HG02678 (cell line): ENCODE data around the gene PRKCA.
"Not testable (repeated sequence)": the region's sequence is repeated elsewhere in the genome, so short reads cannot be mapped to it uniquely, and the experiment has no call there.

ENCODE experiments used
- ATAC-seq: cut with Tn5 transposase; IDR thresholded peaks from one replicate; pipeline ENCODE4 v1.9.1; 2021; ENCODE audit warnings: mild to moderate bottlenecking, moderate library complexity; ENCODE audit not compliant: unreplicated experiment

PRKCA gene

DNA sequence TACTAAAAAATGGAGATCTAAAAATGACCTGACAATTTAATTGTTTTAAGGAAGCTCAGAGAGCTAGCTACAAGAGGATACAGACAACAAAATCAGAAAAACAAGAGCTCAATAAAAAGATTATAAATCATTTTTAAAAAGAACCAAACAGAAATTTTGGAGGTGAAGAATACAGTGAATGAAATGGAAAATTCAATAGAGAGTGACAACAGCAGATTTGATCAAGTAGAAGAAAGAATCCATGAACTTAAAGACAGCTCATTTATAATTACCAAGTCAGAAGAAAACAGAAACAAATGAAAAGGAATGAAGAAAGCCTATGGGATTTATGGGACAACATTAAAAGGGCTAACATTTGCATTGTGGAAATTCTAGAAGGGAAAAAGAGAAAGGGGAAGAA, 395.9 kb downstream of the PRKCA start:
- no peak for ATAC-seq

GRCh38 chr17:66701462-66701861, 399.0 kb downstream of the PRKCA start:
- ATAC-seq: no peak

- ATAC-seq: no peak
These were observed 399.9 kb downstream of the PRKCA start for GRCh38 chr17:66702106-66702936.

DNA sequence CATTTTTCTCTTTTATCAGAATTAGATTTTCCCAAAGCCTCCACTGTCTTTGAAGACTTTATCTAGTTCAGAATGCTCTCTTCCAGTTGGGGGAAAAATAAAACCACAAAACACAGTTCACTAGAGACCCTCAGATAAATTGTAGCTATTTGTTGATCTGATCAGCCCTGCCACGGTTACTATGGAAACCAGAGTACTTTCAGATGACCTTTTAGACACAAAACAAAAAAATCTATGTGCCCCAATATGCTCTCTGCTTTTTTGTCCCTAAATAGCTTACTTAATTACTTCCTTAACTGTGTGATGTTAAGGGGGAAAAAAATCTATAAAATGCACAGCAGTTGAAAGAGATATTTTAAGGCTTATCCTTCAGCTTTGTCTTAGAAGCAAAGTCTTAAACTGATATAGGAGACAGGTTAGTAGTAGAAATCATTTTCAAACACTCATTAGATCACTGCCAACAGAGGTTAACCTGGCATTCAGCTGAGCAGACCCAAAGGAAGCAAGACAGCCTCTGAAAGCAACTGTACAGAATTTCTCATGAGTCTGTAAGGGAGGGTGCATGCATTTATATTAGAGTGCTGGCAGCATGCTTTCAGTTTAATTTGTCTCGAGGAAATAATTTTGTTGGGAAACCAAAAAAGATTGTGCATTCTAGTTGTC, 402.6 kb downstream of the PRKCA start:
- ATAC-seq: no peak

DNA sequence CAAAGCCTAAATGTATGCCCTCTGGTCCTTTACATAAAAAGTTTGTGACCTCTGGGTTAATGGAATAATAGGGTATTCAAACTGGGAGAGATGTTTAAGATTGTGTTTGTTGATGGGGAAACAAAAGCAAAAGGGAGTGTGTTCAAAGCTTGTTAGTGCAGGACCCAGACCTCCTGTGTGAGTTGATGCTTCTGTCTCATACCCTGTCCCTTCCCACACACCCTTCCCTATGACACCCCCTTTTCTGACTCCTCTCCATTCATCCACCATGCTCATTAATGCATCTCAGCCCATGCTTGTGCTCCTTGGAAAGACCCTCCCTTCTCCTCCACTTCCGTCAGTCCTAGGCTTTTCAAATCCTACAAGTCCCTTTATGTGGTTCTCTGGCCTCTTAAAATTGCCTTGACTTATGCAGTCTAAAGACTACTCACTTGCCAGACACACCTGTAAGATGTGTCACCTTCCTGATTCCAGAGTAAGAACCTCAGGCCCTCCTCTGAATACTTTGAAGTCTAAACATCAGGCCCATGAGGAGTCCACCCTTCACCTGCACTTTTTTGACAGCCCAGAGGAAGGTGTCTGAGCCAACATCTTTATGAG, 404.5 kb downstream of the PRKCA start:
- no peak for ATAC-seq

DNA sequence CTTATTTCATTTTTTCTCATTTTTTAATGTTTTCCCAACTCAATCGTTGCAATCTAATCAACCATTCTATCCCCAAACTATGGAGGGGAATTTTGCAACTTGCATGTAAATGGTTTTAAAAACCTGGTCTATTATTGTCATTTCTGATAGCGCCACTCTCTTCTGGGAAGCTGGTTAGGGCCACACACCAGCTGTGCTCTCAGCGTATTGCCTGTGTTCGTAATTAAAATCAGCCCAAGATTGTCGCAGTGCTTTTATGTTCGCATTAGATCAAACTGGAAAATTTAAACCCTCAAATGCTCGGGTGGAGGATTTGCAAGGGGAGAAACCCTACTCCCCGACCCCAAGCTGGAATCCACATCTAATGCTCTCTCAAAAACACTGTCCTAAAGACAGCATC, 409.0 kb downstream of the PRKCA start:
- no peak for ATAC-seq

DNA sequence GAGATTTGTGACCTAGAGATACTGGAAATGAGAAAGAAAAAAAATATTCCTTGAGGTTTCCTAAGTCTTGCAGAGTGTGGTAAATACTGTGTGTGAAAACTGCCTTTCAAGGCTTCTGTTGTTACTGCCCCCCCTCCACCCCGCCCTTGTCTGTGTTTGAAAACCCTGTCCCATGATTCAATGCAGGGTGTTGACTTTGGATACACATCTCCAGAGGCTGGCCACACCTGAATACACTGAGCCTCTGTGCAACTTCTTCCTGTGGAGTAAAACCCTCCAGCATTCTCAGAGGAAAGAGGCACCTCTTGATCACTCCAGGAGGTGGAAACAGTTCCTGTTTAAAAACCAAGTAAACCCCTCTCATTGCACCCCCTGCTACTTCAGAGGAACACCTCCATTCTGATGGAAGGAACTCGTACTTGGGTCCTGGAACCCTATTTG, 409.5 kb downstream of the PRKCA start:
- no peak for ATAC-seq

GRCh38 chr17:66712453-66712852, 410.0 kb downstream of the PRKCA start:
- ATAC-seq: no peak

DNA sequence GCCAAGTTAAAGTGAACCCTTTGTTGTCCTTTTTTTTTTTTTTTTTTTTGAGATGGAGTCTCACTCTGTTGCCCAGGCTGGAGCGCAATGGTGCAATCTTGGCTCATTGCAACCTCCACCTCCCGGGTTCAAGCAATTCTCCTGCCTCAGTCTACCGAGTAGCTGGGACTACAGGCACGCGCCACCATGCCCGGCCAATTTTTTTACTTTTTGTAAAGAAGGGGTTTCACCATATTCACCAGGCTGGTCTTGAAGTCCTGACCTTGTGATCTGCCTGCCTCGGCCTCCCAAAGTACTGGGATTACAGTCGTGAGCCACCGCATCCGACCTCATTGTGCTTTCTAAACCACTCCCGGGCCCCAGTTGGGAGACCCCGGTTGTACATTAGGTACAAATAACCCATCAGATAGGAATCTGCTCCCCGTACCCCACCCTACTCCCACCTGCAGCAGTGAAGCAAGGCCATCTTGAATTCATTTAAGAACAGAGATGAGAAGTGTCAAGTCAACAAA, 410.7 kb downstream of the PRKCA start:
- ATAC-seq: not testable (repeated sequence)

- ATAC-seq: peak; percentile 80
These were observed 411.2 kb downstream of the PRKCA start for GRCh38 chr17:66713533-66714042.

DNA sequence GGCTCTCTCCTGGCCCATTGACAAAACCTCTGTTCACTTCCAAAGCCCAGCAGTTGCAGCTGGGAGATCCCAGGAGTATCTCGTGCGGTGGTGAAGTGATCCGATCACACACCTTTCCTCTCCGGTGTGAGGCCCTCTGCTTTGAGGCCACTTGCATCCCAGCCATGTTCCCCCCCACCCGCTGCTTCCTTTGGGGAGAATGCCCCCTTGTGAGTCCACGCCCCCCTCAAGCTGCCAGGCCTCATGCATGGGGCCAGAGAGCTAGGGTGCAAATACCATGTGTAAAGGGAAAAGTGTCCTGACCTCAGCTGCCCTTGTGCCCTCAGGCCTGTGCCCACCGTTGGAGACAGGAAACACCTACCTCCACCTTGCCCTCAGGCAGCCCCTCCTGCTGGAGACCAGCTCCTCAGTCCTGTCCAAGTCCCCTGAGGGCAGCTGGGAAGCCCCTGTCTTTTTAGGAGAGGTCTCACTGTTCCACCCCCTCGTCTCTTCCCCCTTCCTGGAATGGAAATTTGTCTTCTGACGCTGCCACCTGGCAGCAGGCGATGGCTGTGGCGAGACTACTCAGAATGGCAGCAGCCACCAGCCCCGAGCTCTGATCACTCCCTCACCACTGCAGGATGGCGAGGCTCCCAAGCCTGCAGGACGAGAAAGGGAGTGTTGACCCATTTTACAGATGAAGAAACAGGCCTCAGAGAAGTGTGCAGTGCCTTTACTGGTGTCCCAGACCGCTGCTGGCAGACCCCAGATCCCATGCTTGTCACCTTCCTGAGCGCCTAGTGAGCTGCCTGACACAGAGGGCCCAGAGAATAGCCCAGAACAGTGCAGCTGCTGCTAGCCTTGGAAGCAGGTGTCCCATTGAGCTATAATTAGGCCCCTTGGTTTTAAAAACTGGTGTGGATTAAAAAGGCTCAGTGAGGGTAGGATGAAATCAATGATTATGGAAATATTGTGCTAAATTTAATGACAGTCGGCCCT, 411.9 kb downstream of the PRKCA start:
- ATAC-seq: no peak

GRCh38 chr17:66715076-66715675, 412.8 kb downstream of the PRKCA start:
- ATAC-seq: no peak

DNA sequence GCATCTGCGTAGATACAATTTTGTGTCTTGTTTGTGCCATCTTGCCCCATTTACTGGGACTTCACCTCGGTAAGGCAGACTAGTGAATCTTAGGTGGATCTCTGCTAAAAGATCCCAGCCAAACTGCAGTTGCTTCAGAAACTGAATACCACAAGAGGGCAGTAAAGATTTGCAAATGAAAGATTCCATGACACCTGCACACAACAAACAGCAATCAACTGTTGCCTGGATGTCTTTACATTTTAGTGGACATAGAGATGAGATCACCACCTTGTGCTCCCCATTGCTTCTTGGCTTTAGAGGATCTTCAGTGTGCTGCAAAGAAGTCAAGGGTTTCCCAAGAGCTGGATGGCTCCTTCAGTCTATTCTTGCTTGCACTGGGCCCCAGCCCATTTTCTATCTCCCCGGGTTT, 413.3 kb downstream of the PRKCA start:
- no peak for ATAC-seq

GRCh38 chr17:66716236-66717026, 414.0 kb downstream of the PRKCA start:
- ATAC-seq: no peak

GRCh38 chr17:66717641-66718058, 415.2 kb downstream of the PRKCA start:
- ATAC-seq: peak; percentile 68

DNA sequence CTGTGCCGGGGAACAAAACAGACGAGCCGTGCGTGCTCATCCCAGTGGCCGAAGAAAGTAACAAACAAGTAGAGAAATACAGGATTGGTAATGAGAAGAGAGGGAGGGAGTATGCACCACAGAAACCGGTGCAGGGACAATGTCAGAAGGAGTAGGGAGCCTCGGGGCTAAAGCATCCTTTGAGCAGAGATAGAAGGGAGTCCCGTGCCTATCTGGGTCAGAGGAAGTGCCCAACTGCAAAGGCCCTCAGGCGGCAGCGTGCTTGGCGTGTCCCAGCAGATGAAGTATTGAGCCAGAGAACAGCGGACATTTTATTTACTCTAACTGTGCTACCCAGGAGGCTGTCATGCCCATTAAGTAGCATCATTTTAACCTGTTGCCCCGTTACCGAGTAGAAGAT, 417.6 kb downstream of the PRKCA start:
- ATAC-seq: no peak

DNA sequence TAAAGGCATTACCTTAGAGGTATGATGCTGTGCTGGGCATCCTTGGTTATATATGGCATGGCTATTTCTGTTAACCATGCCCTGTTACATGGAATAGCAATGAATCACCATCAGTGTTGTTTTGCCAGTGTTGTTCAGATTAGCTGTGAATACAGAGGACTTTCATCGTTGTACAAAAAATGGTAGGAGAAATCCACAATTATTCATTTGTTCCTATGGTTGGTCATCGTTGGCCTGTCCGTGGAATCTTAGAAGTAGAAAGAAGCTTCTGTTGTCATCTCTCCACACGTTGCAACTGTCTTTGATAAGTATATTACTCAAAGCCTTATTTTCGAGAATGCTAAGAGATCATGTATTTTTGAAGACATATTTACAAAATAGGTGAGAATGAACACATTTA, 418.2 kb downstream of the PRKCA start:
- no peak for ATAC-seq

DNA sequence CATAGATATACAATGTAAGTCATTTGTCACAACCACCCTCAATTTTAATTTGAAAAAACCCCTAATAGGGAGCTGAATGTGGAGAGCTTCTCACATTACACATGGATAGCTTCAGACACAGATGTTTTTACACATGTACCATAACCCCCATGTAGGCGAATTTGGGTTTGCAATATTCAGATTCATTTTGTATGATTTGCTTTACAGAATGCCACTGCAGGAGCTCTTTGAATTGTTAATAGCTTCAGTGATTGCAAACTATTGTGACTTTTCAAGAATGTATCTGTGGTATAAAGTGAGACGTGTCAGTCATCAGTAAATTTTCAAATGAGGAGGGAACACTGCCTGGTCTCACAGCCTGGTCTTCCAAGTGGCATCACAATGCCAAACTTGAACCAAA, 419.9 kb downstream of the PRKCA start:
- ATAC-seq: no peak
